HepG2 (cell line): ENCODE results near the gene ZACN. TPM values are rescaled to one million over a fixed set of nuclear protein-coding genes. Genes with fewer than 3 reads are reported as not detected.

Source experiments
- ATAC-seq: fragments of 200-7000 bp; cut with Tn5 transposase; 3 replicates; pipeline ENCODE4 v1.9.1; 2020; ENCODE audit warnings: mild to moderate bottlenecking, moderate library complexity
- BruUV-seq: library from RNA; stranded (reverse); fragments of 400-500 nt; replicated peaks from 2 replicates; lab custom pipeline; 2021; lab: Mats Ljungman, UMichigan
- CTCF ChIA-PET: fragments of 300-600 bp; formaldehyde crosslinking; extraction: SDS; loops from one replicate; lab custom pipeline; 2021; ENCODE audit warnings: low total read pairs, inconsistent platforms, low intra/inter-chr PET ratio; lab: Yijun Ruan, JAX
- POLR2A ChIA-PET: fragments of 350-600 bp; sonication (Branson Sonifier 250); formaldehyde crosslinking; loops from one replicate; lab custom pipeline; 2020; ENCODE audit warnings: antibody characterized with exemption, inconsistent platforms; lab: Yijun Ruan, JAX
- DNase-seq: peaks from one replicate; pipeline ENCODE4 v3.0.0-alpha.2; 2015; ENCODE audit warnings: low spot score
- FAIRE-seq: peaks from 3 replicates; lab custom pipeline; 2011; peaks lifted over from hg19 to GRCh38; lab: Jason Lieb, UNC
- H2AFZ ChIP-seq: one replicate; pipeline ENCODE4 v1.6.1; 2011; ENCODE audit warnings: low read length, inconsistent platforms
- H3K27ac ChIP-seq: fragments of 300-600 bp; 3 replicates; pipeline ENCODE4 v1.8.0; 2011; ENCODE audit warnings: mixed run types, mild to moderate bottlenecking, mixed read lengths, low read length, inconsistent platforms; ENCODE audit not compliant: insufficient read depth; ENCODE audit errors: extremely low read length
- H3K27me3 ChIP-seq, 2 experiments: fragments of 200-600 bp in 1 of 2; 2 replicates in 1 of 2; 3 replicates in 1 of 2; pipeline versions ENCODE4 v1.6.0 to v1.8.0; 2011; ENCODE audit warnings: low read length in 2 of 2, mild to moderate bottlenecking in 2 of 2, moderate library complexity in 2 of 2, inconsistent platforms in 1 of 2; ENCODE audit not compliant: insufficient read depth in 2 of 2, control insufficient read depth in 1 of 2
- H3K36me3 ChIP-seq, 2 experiments: fragments of 200-600 bp in 1 of 2; replicated peaks in 1 of 2; 2 replicates in 1 of 2; 3 replicates in 1 of 2; pipeline versions ENCODE4 v1.5.1 to v1.8.0; 2011; ENCODE audit warnings: low read length in 2 of 2, inconsistent platforms in 1 of 2; ENCODE audit not compliant: insufficient read depth in 2 of 2, control insufficient read depth in 1 of 2
- H3K4me1 ChIP-seq: 2 replicates; pipeline ENCODE4 v1.5.1; 2012; ENCODE audit warnings: low read length, inconsistent platforms; ENCODE audit not compliant: insufficient read depth
- H3K4me2 ChIP-seq: 2 replicates; pipeline ENCODE4 v1.6.0; 2011; ENCODE audit warnings: low read depth, low read length, inconsistent platforms
- H3K4me3 ChIP-seq, 3 experiments: fragments of 200-600 bp in 1 of 3; sonication (generic), shearing (Covaris generic) in 1 of 3; replicated peaks in 1 of 3; 2 replicates each; pipeline ENCODE4 v1.5.1; 2011 to 2016; ENCODE audit warnings: low read length in 3 of 3, inconsistent platforms in 2 of 3, low read depth in 2 of 3, mild to moderate bottlenecking in 2 of 3, control low read depth in 1 of 3, mixed read lengths in 1 of 3; ENCODE audit not compliant: insufficient read depth in 1 of 3
- H3K79me2 ChIP-seq: one replicate; pipeline ENCODE4 v1.6.1; 2011; ENCODE audit warnings: low read length, inconsistent platforms; ENCODE audit not compliant: insufficient read depth
- H3K9ac ChIP-seq: 2 replicates; pipeline ENCODE4 v1.6.0; 2011; ENCODE audit warnings: mild to moderate bottlenecking, low read depth, low read length, inconsistent platforms; ENCODE audit not compliant: insufficient read depth
- H3K9me3 ChIP-seq: 2 replicates; pipeline ENCODE4 v1.5.1; 2012; ENCODE audit warnings: mild to moderate bottlenecking, low read length
- H4K20me1 ChIP-seq: 2 replicates; pipeline ENCODE4 v1.6.0; 2011; ENCODE audit warnings: inconsistent platforms, mild to moderate bottlenecking, low read length, moderate library complexity; ENCODE audit not compliant: insufficient read depth
- ATF1 ChIP-seq: IDR thresholded peaks from 2 replicates; pipeline ENCODE4 v1.6.1; 2016; ENCODE audit warnings: mild to moderate bottlenecking, control low read depth
- BORCS8-MEF2B ChIP-seq: sonication (generic); formaldehyde crosslinking; IDR thresholded peaks from 2 replicates; pipeline ENCODE4 v1.8.0; 2022; ENCODE audit warnings: mild to moderate bottlenecking, missing genetic modification reagents
- CEBPG ChIP-seq: IDR thresholded peaks from 2 replicates; pipeline ENCODE4 v1.6.1; 2016
- IKZF4 ChIP-seq: sonication (generic); formaldehyde crosslinking; IDR thresholded peaks from 2 replicates; pipeline ENCODE4 v1.5.1; 2020; ENCODE audit warnings: borderline replicate concordance, mild to moderate bottlenecking, low read depth, missing genetic modification reagents; ENCODE audit errors: not compliant biosample characterization
- KDM2A ChIP-seq: sonication (generic); formaldehyde crosslinking; IDR thresholded peaks from 2 replicates; pipeline ENCODE4 v1.4.0; 2020; ENCODE audit warnings: low read depth, missing genetic modification reagents, borderline replicate concordance
- MAZ ChIP-seq, 2 experiments: sonication (generic) in 1 of 2; formaldehyde crosslinking in 1 of 2; IDR thresholded peaks; 2 replicates each; pipeline versions ENCODE4 v1.5.0 to v1.6.1; 2012 to 2020; ENCODE audit warnings: low read depth in 2 of 2, mild to moderate bottlenecking in 2 of 2, borderline replicate concordance in 1 of 2, improper control_type of control experiment in 1 of 2, low read length in 1 of 2, missing genetic modification reagents in 1 of 2, moderate library complexity in 1 of 2
- PTBP1 ChIP-seq: fragments of 200-400 bp; formaldehyde crosslinking; IDR thresholded peaks from 2 replicates; pipeline ENCODE4 v1.6.1; 2018; ENCODE audit warnings: low read length, low read depth; ENCODE audit not compliant: poor library complexity, severe bottlenecking
- RXRA ChIP-seq: sonication (generic); formaldehyde crosslinking; IDR thresholded peaks from 2 replicates; pipeline ENCODE4 v1.5.1; 2020; ENCODE audit warnings: missing genetic modification reagents
- RXRB ChIP-seq: IDR thresholded peaks from 2 replicates; pipeline ENCODE4 v1.6.1; 2016; ENCODE audit warnings: borderline replicate concordance, missing genetic modification reagents, missing compliant biosample characterization
- TARDBP ChIP-seq: sonication (generic); formaldehyde crosslinking; IDR thresholded peaks from 2 replicates; pipeline ENCODE4 v1.8.0; 2022; ENCODE audit warnings: mild to moderate bottlenecking, missing genetic modification reagents
- ZBTB7A ChIP-seq: sonication (generic); formaldehyde crosslinking; IDR thresholded peaks from 2 replicates; pipeline ENCODE4 v1.8.0; 2022; ENCODE audit warnings: mild to moderate bottlenecking, missing genetic modification reagents
- ZNF253 ChIP-seq: sonication (generic); formaldehyde crosslinking; IDR thresholded peaks from 2 replicates; pipeline ENCODE4 v1.8.0; 2022; ENCODE audit warnings: mild to moderate bottlenecking, missing genetic modification reagents, borderline replicate concordance
- ZNF768 ChIP-seq: sonication (generic); formaldehyde crosslinking; IDR thresholded peaks from 2 replicates; pipeline ENCODE4 v1.4.0; 2020; ENCODE audit warnings: missing genetic modification reagents
- WGBS: methylation state at CpG from one replicate; pipeline ENCODE4 v1.1.6; 2017; ENCODE audit warnings: low lambda C conversion rate; 5-methylcytosine and 5-hydroxymethylcytosine counted together
- in situ Hi-C: cut with HindIII; loops from 2 replicates; pipeline ENCODE4 v1.10.0; 2017; ENCODE audit warnings: low pct_unique_long_range_greater_than_20kb; ENCODE audit not compliant: extremely low pct_ligation_motif_present
- intact Hi-C: fragments of 100-400 bp; cut with micrococcal nuclease; formaldehyde crosslinking; loops from one replicate; pipeline ENCODE4 v1.10.0; 2022; ENCODE audit not compliant: unreplicated experiment
- polyA plus RNA-seq, 8 experiments: library from polyadenylated mRNA; depleted of rRNA in 3 of 8; stranded (reverse) in 7 of 8; unstranded in 1 of 8; fragments of >200 nt; fragmentation: Illumina TruSeq in 4 of 8; extraction: Trizol in 4 of 8; gene quantifications; 2 replicates each; pipeline versions ENCODE4 v1.2.1 to v1.2.3, GENCODE V29; 2011 to 2016; ENCODE audit warnings: low read depth in 4 of 8, missing spikeins in 1 of 8, mixed read lengths in 1 of 8; ENCODE audit not compliant: insufficient read depth in 1 of 8
- total RNA-seq, 5 experiments: library from RNA; depleted of rRNA; stranded (reverse); fragments of >200 nt; fragmentation: Illumina TruSeq; extraction: Trizol; gene quantifications; 2 replicates each; pipeline ENCODE4 v1.2.3, GENCODE V29; 2016; ENCODE audit warnings: low read depth in 1 of 5
- TF ChIP-seq, protein P1 (sequence below): sonication (generic); formaldehyde crosslinking; IDR thresholded peaks from 2 replicates; pipeline ENCODE4 v1.8.0; 2022; ENCODE audit warnings: missing genetic modification reagents, low read depth, mild to moderate bottlenecking, borderline replicate concordance
- TF ChIP-seq, protein P2 (sequence below): sonication (generic); formaldehyde crosslinking; IDR thresholded peaks from 2 replicates; pipeline ENCODE4 v1.4.0; 2020; ENCODE audit warnings: missing genetic modification reagents, borderline replicate concordance

The ZACN gene
- total and polyA plus RNA-seq, 2 of the 13 experiments (the other 11 are each of a cell fraction or from before 2014, with no cell fraction given), result 0.11 to 0.15 TPM

DNA sequence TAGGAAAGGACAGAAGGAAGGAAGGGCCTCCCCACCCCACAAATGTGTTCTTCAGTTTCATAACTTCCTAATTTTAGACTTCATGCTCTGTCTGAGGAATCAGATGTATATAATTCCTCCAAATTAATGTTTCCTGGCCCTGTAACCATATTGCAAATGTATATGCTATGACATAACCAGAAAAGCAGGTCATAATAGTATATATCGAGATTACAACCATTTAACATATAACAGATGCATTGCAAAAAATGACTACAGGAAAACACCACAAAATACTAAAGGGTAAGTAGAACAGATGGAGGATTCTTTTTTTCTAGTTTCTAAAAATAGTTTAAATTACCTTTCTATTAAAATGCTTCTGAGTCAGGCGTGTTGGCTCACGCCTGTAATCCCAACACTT lies 27.7 kb downstream of the ZACN start:
- DNase-seq, result no peak
- Histone ChIP-seq H3K36me3 (peaks cover 2 to 3% of the 10 kb centered on the region in 2 experiments), H3K4me2 (no peak overlapping the region), H3K27me3 (no peaks in the 10 kb centered on the region; a peak in 1 of 5 replicates), H3K27ac (no peak overlapping the region), H2AFZ (no peak overlapping the region), H3K79me2 (peaks cover 16% of the 10 kb centered on the region), H4K20me1 (no peaks in the 10 kb centered on the region), H3K9me3 (no peaks in the 10 kb centered on the region), H3K4me3 (no peak overlapping the region), H3K4me1 (peaks cover 43% of the 10 kb centered on the region), H3K9ac (no peak overlapping the region)
- no TSS peak for BruUV-seq
- no peak for ATAC-seq
- FAIRE-seq, result no peak
- in situ Hi-C loops (no loop called here), intact Hi-C loops (no loop called here)
- TF ChIP-seq CEBPG (CRISPR knock-in tag) (no peak), ZNF768 (CRISPR knock-in tag) (no peak), IKZF4 (CRISPR knock-in tag) (no peak), MAZ (IDR thresholded peaks at IDR 0.05; ENCODE audit: borderline replicate concordance, low read depth, low read length) (no peak), MAZ (CRISPR knock-in tag; IDR thresholded peaks at IDR 0.05; ENCODE audit: low read depth) (no peak), BORCS8-MEF2B (no peak), RXRA (CRISPR knock-in tag) (no peak), ZBTB7A (CRISPR knock-in tag) (no peak), ATF1 (CRISPR knock-in tag) (no peak), PTBP1 (no peak), RXRB (CRISPR knock-in tag) (no peak), TARDBP (CRISPR knock-in tag) (no peak), KDM2A (CRISPR knock-in tag) (no peak), ZNF253 (no peak)
- TF ChIP-seq, protein P1, sequence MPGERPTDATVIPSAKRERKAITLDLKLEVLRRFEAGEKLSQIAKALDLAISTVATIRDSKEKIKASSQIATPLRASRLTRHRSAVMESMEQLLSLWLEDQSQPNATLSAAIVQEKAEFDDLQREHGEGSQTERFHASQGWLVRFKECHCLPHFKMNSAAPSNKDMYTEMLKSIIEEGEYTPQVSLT (CRISPR knock-in tag), result no peak
- TF ChIP-seq, protein P2, sequence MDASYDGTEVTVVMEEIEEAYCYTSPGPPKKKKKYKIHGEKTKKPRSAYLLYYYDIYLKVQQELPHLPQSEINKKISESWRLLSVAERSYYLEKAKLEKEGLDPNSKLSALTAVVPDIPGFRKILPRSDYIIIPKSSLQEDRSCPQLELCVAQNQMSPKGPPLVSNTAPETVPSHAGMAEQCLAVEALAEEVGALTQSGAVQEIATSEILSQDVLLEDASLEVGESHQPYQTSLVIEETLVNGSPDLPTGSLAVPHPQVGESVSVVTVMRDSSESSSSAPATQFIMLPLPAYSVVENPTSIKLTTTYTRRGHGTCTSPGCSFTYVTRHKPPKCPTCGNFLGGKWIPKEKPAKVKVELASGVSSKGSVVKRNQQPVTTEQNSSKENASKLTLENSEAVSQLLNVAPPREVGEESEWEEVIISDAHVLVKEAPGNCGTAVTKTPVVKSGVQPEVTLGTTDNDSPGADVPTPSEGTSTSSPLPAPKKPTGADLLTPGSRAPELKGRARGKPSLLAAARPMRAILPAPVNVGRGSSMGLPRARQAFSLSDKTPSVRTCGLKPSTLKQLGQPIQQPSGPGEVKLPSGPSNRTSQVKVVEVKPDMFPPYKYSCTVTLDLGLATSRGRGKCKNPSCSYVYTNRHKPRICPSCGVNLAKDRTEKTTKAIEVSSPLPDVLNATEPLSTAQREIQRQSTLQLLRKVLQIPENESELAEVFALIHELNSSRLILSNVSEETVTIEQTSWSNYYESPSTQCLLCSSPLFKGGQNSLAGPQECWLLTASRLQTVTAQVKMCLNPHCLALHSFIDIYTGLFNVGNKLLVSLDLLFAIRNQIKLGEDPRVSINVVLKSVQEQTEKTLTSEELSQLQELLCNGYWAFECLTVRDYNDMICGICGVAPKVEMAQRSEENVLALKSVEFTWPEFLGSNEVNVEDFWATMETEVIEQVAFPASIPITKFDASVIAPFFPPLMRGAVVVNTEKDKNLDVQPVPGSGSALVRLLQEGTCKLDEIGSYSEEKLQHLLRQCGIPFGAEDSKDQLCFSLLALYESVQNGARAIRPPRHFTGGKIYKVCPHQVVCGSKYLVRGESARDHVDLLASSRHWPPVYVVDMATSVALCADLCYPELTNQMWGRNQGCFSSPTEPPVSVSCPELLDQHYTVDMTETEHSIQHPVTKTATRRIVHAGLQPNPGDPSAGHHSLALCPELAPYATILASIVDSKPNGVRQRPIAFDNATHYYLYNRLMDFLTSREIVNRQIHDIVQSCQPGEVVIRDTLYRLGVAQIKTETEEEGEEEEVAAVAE (CRISPR knock-in tag), result no peak
- WGBS, result 39% methylated on average over 3 of the region's 3 CpGs
- ChIA-PET CTCF (no interaction called here), POLR2A (interaction anchor here (0.7 to 1.3 kb wide), 3 partner anchors 10 to 20 kb away, joined by 3 to 8 read pairs (median 7); no protein-coding TSS in a partner anchor)
